Heart left ventricle (tissue), 16 donors: ENCODE results near the gene ETNK2. TPM values are rescaled to one million over a fixed set of nuclear protein-coding genes. Genes with fewer than 3 reads are reported as not detected.

Experiments used
- ATAC-seq, 4 donors: fragments of 200-7000 bp; cut with Tn5 transposase; one replicate each; pipeline ENCODE4 v1.9.1; 2020 to 2022; ENCODE audit warnings: moderate library complexity in 4 of 4, mild to moderate bottlenecking in 3 of 4, moderate number of reproducible peaks in 1 of 4
- DNase-seq, 5 donors: peaks; one replicate each; pipeline ENCODE4 v3.0.0-alpha.2; 2020
- H3K27ac ChIP-seq, 12 donors: fragments of 200-600 bp; sonication (generic) in 4 of 12; one replicate each; pipeline versions ENCODE4 v1.5.0 to v1.8.0; 2016 to 2022; ENCODE audit warnings: mild to moderate bottlenecking in 2 of 12
- H3K27me3 ChIP-seq, 9 donors: fragments of 200-600 bp; sonication (generic) in 2 of 9; one replicate each; pipeline versions ENCODE4 v1.5.1 to v1.8.0; 2016 to 2022; ENCODE audit warnings: mild to moderate bottlenecking in 3 of 9
- H3K36me3 ChIP-seq, 9 donors: fragments of 200-600 bp; sonication (generic) in 2 of 9; one replicate each; pipeline versions ENCODE4 v1.5.0 to v1.8.0; 2018 to 2022; ENCODE audit warnings: mild to moderate bottlenecking in 2 of 9
- H3K4me1 ChIP-seq, 12 donors: fragments of 200-600 bp; sonication (generic) in 4 of 12; one replicate each; pipeline versions ENCODE4 v1.5.0 to v1.8.0; 2016 to 2022; ENCODE audit warnings: mild to moderate bottlenecking in 3 of 12
- H3K4me3 ChIP-seq, 12 donors: fragments of 200-600 bp; sonication (generic) in 4 of 12; one replicate each; pipeline versions ENCODE4 v1.5.0 to v1.8.0; 2017 to 2022; ENCODE audit warnings: mild to moderate bottlenecking in 9 of 12, moderate library complexity in 4 of 12
- H3K9me3 ChIP-seq, 12 donors: fragments of 200-600 bp; sonication (generic) in 4 of 12; one replicate each; pipeline versions ENCODE4 v1.5.0 to v1.8.0; 2016 to 2022; ENCODE audit warnings: mild to moderate bottlenecking in 1 of 12
- POLR2A ChIP-seq, 2 donors: fragments of 450-650 bp; IDR thresholded peaks; one replicate each; pipeline ENCODE4 v1.6.1; 2017; ENCODE audit warnings: antibody characterized with exemption in 2 of 2, mild to moderate bottlenecking in 2 of 2, moderate library complexity in 2 of 2
- WGBS, 4 donors: extraction: QIAGEN DNeasy Blood & Tissue Kit in 2 of 4; methylation state at CpG; one replicate each; pipeline versions ENCODE4 v1.1.5 to v1.1.7; 2013 to 2018; 5-methylcytosine and 5-hydroxymethylcytosine counted together
- intact Hi-C, 10 donors: fragments of 100-400 bp; cut with DNase I; formaldehyde crosslinking; loops; one replicate each; pipeline versions ENCODE4 v1.11.1 to v1.14.2; 2022
- polyA plus RNA-seq, 2 donors: library from polyadenylated mRNA; stranded (reverse); fragments of 200-250 nt; gene quantifications; one replicate each; pipeline ENCODE4 v1.2.3, GENCODE V29; 2013
- total RNA-seq, 9 donors: library from RNA; depleted of rRNA in 2 of 9; stranded (reverse); fragments of >200 nt in 2 of 9; fragmentation: NEBNext Ultra II Directional in 3 of 9; extraction: Animal tissue kit (Norgen Biotek cat#: 25700) in 3 of 9; gene quantifications; one replicate each; pipeline versions ENCODE4 v1.1.0 to v1.2.4, GENCODE V29; 2016 to 2023
- TF ChIP-seq, protein P1 (sequence below), 12 donors: fragments of 200-600 bp; sonication (generic) in 4 of 12; IDR thresholded peaks; one replicate each; pipeline versions ENCODE4 v1.5.0 to v1.8.0; 2018 to 2022; ENCODE audit warnings: antibody characterized with exemption in 12 of 12, mild to moderate bottlenecking in 5 of 12
- donor health status: ischemic (EF 13 %, LVEDD 7.1; RV severe dilation, severe dysfunction).
- donor health status: healthy with polysubstance abuse.
- donor health status: DM: no; HTN: yes; CAD: no.
- donor health status: DM: no; HTN: no; CAD: no.
- donor health status: ischemic (EF 25% LVEDD 6.9; RV normal size, moderate dysfunction).
- donor health status: ischemic (EF 25% LVEDD 5.7; RV mildly dilated, moderate dysfunction).
- donor health status: healthy.
- donor health status: DM: yes; HTN: yes; CAD: no.
- donor health status: ischemic (EF 35%, LVEDD 5.7; RV mildly dilated, moderate dysfunction).
- donor health status: nonischemic (EF 11% LVEDD 7.7; RV severe dilation, severe dysfunction).
- donor health status: DM: yes; HTN: yes; CAD: no.
- donor health status: PGD.
- donor health status: ischemic (EF 29% LVEDD 5.4; RV normal size, mild dysfunction).
- donor health status: nonischemic (EF 23%, LVEDD 6.1; RV moderate dilation, normal function).

The ETNK2 gene
- total and polyA plus RNA-seq, 11 donors, result 1.1 to 16.3 (median 3.0) TPM

DNA sequence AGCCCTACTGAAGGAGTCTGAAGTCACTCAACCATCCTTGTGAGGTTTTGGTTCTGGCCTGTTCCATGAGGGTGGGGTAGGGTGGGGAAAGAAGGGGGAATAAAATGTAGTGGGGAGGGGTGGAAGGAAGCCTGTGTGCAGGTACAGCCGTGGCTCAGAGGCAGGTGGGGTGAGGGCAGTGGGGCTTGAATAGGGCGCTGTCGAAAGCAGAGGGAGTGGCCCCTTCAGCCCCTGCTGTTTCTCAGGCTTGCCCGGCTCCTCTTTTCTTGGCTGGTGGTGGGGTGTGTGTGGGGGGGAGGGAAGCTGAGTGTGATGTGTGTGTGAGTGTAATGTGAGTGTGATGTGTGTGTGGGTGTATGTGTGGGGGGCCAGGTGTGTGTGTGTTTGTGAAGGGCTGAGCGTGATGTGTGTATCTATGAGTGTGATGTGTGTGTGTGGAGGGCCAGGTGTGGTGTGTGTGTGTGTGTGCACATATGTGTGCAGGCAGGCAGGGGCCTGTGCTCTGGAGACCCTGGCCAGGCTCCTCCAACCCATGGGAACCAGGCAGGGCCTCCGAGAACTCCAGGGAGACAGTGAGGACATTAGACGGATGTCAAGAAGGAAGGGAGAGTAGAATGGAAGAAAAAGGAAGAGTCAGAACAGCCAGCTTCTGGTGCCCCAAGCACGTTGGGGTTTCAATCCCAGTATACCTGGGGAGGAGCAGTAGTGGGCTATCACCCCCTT lies 69.9 kb downstream of the ETNK2 start:
- H3K4me1 ChIP-seq, result peaks cover 0 to 94% (median 42%) of the 10 kb centered on the region in 12 donors
- DNase-seq, result no peak
- H3K27ac ChIP-seq, result peak overlapping the region in 5 of 12 donors; percentile 13 to 92 (median 20)
- no peak for TF ChIP-seq POLR2A (IDR thresholded peaks at IDR 0.05)
- TF ChIP-seq, protein P1, sequence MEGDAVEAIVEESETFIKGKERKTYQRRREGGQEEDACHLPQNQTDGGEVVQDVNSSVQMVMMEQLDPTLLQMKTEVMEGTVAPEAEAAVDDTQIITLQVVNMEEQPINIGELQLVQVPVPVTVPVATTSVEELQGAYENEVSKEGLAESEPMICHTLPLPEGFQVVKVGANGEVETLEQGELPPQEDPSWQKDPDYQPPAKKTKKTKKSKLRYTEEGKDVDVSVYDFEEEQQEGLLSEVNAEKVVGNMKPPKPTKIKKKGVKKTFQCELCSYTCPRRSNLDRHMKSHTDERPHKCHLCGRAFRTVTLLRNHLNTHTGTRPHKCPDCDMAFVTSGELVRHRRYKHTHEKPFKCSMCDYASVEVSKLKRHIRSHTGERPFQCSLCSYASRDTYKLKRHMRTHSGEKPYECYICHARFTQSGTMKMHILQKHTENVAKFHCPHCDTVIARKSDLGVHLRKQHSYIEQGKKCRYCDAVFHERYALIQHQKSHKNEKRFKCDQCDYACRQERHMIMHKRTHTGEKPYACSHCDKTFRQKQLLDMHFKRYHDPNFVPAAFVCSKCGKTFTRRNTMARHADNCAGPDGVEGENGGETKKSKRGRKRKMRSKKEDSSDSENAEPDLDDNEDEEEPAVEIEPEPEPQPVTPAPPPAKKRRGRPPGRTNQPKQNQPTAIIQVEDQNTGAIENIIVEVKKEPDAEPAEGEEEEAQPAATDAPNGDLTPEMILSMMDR (IDR thresholded peaks at IDR 0.05), result no peak
- intact Hi-C loops, result loop anchor here in 1 of 10 donors (5.0 kb wide), 1 partner anchor 45 kb away; no protein-coding TSS in a partner anchor
- H3K4me3 ChIP-seq, result no peak overlapping the region
- H3K27me3 ChIP-seq, result no peaks in the 10 kb centered on the region
- no peak for ATAC-seq
- H3K36me3 ChIP-seq, result no peaks in the 10 kb centered on the region
- H3K9me3 ChIP-seq, result no peaks in the 10 kb centered on the region
- 79 to 82% (median 80%) methylated on average over 7 to 8 of the region's 8 CpGs for WGBS, 4 donors

DNA sequence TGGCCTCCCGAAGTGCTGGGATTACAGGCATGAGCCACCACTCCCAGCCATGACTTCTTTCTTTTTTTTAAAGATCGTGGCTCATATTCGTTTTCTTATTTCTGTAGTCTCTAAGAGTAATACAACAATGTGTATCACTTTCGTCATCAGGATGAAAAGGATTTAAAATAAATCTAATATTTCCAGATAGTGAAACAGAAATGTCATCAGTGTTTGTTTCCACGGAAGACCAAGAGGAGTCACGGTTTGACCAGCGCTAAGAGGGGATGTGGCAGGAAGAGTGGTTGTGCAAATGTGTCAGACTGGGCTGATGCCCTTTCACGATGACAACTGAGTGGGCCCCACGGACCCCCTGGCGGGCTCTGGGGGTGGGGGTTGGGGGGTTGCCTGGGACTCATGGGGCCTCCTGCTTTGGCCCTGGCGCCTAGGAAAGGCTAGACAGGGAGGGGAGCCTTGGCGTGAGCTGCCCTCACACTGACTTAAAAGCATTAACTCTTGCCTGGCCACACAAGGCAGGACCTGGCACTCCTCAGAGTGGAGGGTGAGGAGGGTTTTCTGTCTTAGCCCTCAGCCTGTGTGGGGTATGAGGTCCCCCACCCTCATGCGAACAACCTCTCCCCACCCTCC lies 70.6 kb downstream of the ETNK2 start:
- Histone ChIP-seq H3K27me3 (peaks cover 0 to 3% (median 0%) of the 10 kb centered on the region in 9 donors), H3K4me3 (no peak overlapping the region), H3K27ac (peak overlapping the region in 4 of 12 donors; percentile 18 to 92 (median 20)), H3K9me3 (no peaks in the 10 kb centered on the region), H3K4me1 (peaks cover 0 to 95% (median 43%) of the 10 kb centered on the region in 12 donors), H3K36me3 (no peaks in the 10 kb centered on the region)
- intact Hi-C loops, result loop anchor here in 1 of 10 donors (5.0 kb wide), 1 partner anchor 46 kb away; no protein-coding TSS in a partner anchor
- DNase-seq, result no peak
- TF ChIP-seq, protein P1 (IDR thresholded peaks at IDR 0.05), result no peak
- TF ChIP-seq POLR2A (IDR thresholded peaks at IDR 0.05), result no peak
- no peak for ATAC-seq
- WGBS, 4 donors, result 54 to 65% (median 61%) methylated on average over 12 to 13 of the region's 13 CpGs

Other genes starting within 250 kb of the ETNK2 start
- 10 to 100 TPM in 8 of 9 donors, 1 to 10 TPM in 1; 8.8 to 16.0 (median 13.0) TPM for gene SOX13, start 78.9 kb downstream of the ETNK2 start, total RNA-seq
- gene SOX13, start 78.9 kb downstream of the ETNK2 start, polyA plus RNA-seq, result 1 to 10 TPM; 8.2 to 8.5 TPM
- not detected for gene REN, start 14.3 kb upstream of the ETNK2 start, total RNA-seq
- gene REN, start 14.3 kb upstream of the ETNK2 start, polyA plus RNA-seq, result not detected
- gene KISS1, start 44.4 kb upstream of the ETNK2 start, total RNA-seq, result not detected
- not detected for gene KISS1, start 44.4 kb upstream of the ETNK2 start, polyA plus RNA-seq
- under 1 TPM in 1 of 9 donors, not detected in 8; 0.29 TPM for gene GOLT1A, start 61.9 kb upstream of the ETNK2 start, total RNA-seq
- under 1 TPM in 1 of 2 donors, not detected in 1; 0.24 TPM for gene GOLT1A, start 61.9 kb upstream of the ETNK2 start, polyA plus RNA-seq
- 10 to 100 TPM in 7 of 9 donors, 1 to 10 TPM in 2; 9.1 to 33.2 (median 20.1) TPM for gene PLEKHA6, start 207.9 kb upstream of the ETNK2 start, total RNA-seq
- gene PLEKHA6, start 207.9 kb upstream of the ETNK2 start, polyA plus RNA-seq, result 10 to 100 TPM in 1 of 2 donors, 1 to 10 TPM in 1; 5.2 to 12.8 TPM